ENCODE data around the gene ZNF460. TPM values are rescaled to one million over a fixed set of nuclear protein-coding genes. Genes with fewer than 3 reads are reported as not detected.

ZNF460 gene
- 0.82 to 1.4 TPM (median 1.1 TPM) in 5 replicates for total RNA-seq (2022; extraction: Qiagen RNA extraction; ENCODE audit: low read depth)

DNA sequence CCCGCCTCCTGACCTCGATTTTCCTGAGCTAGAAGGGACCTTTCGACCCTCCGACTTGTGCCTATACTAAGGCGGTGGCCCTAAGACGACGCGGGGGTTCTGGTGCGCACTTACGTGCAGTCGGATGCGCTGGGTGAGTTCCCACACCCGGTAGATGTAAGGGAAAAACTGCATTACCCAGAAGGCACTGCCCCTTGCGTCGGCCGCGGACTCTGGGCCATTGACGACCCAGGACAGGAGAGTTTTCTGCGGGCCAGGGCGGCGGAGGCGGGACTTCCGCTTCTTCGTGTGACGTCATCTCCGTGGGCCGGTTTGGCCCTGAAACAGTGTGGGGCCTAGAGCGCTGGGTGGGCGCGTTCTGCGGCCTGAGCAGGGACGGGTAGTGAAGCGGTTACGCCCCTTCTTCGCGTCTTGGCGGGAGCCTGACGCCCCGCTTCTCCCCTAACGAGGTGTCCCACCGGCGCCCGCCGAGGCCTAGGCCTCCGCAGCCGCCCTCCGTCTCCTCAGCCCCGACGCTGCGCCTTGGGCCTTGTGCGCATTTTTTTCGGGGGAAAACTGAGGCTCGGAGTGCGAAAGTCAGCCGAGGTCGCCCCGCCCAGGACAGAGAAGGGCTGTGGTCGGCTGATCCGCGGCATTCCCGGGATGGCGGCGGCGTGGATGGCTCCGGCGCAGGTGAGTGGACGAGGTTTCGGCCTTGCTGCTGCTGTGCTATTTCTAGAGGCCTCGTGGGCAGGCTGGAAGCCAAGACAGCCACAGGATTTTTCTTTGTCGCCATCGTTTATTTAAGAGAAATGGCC lies at the start of gene ZNF460:
TSS of gene ZNF460 (plus strand) at position 321 of the 797 bp plus-strand sequence. CDS start at position 643, 322 bp downstream.

DNA sequence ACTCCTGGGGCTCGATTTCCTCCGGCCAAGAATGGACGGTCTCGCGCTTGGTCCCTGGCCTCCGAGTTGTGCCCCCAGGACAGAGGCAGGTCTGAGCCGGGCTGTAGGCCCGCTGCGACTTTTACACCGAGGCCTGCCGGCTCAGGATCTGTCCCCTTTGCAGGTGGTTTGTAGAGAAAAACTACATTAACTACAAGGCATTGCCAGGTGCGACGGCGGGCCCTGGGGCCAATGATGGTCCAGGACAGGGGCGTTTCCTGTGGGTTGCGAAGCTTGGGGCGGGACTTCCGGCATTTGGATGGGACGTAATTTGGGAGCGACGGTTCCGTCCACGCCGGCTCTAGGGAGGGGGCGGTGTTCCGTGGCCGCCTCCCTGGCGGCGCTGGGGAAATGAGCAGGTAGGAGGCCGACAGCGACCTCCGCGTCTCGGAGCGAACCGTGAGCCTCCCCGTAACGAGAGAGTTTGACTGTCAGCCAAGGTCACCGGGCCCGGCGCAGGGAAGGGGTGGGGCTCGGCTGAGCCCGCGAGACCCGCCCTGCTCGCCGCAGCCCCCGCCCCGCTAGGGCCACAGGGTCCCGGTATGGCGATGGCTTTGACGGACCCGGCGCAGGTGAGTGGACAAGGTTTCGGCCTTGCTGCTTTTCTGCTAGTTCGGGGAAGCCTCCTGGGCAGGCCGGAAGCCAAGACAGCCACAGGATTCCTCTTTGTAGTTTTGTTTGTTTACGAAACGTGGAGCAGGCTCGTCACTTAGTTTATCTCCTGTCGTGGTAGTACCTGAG lies 39.8 kb upstream of the ZNF460 start, which contains the start of gene ZNF805:
TSS of gene ZNF805 (plus strand) at position 322 of the 780 bp plus-strand sequence. CDS start at position 582, 260 bp downstream.

GRCh38 chr19:57320180-57321084 lies 40.1 kb downstream of the ZNF460 start, which contains the start of gene ZNF543:
Gene ZNF543, plus strand, starts transcription at chr19:57320472. Its CDS starts 382 bp downstream, at chr19:57320854.

Other genes with a start within 250 kb of the ZNF460 start
- 0.02 TPM in 1 of 5 replicates, not detected in the others for gene USP29, start 160.5 kb upstream of the ZNF460 start, total RNA-seq (2022; extraction: Qiagen RNA extraction; ENCODE audit: low read depth)
- gene ZIM3, start 135.3 kb upstream of the ZNF460 start, total RNA-seq (2022; extraction: Qiagen RNA extraction; ENCODE audit: low read depth), result not detected in 5 replicates
- gene DUXA, start 113.0 kb upstream of the ZNF460 start, total RNA-seq (2022; extraction: Qiagen RNA extraction; ENCODE audit: low read depth), result not detected in 5 replicates
- gene ZNF264, start 89.0 kb upstream of the ZNF460 start, total RNA-seq (2022; extraction: Qiagen RNA extraction; ENCODE audit: low read depth), result 6.7 to 9.4 TPM (median 8.1 TPM) in 5 replicates
- gene AURKC, start 49.5 kb upstream of the ZNF460 start, total RNA-seq (2022; extraction: Qiagen RNA extraction; ENCODE audit: low read depth), result 0.15 to 0.40 TPM (median 0.26 TPM) in 5 replicates
- gene ZNF805, start 39.9 kb upstream of the ZNF460 start, total RNA-seq (2022; extraction: Qiagen RNA extraction; ENCODE audit: low read depth), result 1.5 to 2.6 TPM (median 2.1 TPM) in 5 replicates
- 1.5 to 2.2 TPM (median 1.6 TPM) in 5 replicates for gene ZNF543, start 40.0 kb downstream of the ZNF460 start, total RNA-seq (2022; extraction: Qiagen RNA extraction; ENCODE audit: low read depth)
- gene ZNF304, start 70.8 kb downstream of the ZNF460 start, total RNA-seq (2022; extraction: Qiagen RNA extraction; ENCODE audit: low read depth), result 1.9 to 2.4 TPM (median 2.1 TPM) in 5 replicates
- 14.3 to 16.1 TPM (median 15.7 TPM) in 5 replicates for gene TRAPPC2B, start 83.1 kb downstream of the ZNF460 start, total RNA-seq (2022; extraction: Qiagen RNA extraction; ENCODE audit: low read depth)
- gene ZNF547, start 83.1 kb downstream of the ZNF460 start, total RNA-seq (2022; extraction: Qiagen RNA extraction; ENCODE audit: low read depth), result 1.1 to 1.9 TPM (median 1.5 TPM) in 5 replicates
- 4.0 to 4.7 TPM (median 4.4 TPM) in 5 replicates for gene ZNF548, start 109.4 kb downstream of the ZNF460 start, total RNA-seq (2022; extraction: Qiagen RNA extraction; ENCODE audit: low read depth)
- gene ZNF17, start 130.7 kb downstream of the ZNF460 start, total RNA-seq (2022; extraction: Qiagen RNA extraction; ENCODE audit: low read depth), result 4.2 to 6.8 TPM (median 4.7 TPM) in 5 replicates
- gene ZNF749, start 154.8 kb downstream of the ZNF460 start, total RNA-seq (2022; extraction: Qiagen RNA extraction; ENCODE audit: low read depth), result 15.2 to 17.6 TPM (median 16.7 TPM) in 5 replicates
- gene VN1R1, start 176.7 kb downstream of the ZNF460 start, total RNA-seq (2022; extraction: Qiagen RNA extraction; ENCODE audit: low read depth), result 0.03 to 0.06 TPM (median 0.05 TPM) in 3 of 5 replicates, not detected in the others
- gene ZNF772, start 197.1 kb downstream of the ZNF460 start, total RNA-seq (2022; extraction: Qiagen RNA extraction; ENCODE audit: low read depth), result 1.3 to 1.8 TPM (median 1.5 TPM) in 5 replicates
- gene ZNF419, start 207.3 kb downstream of the ZNF460 start, total RNA-seq (2022; extraction: Qiagen RNA extraction; ENCODE audit: low read depth), result 6.3 to 7.1 TPM (median 6.7 TPM) in 5 replicates
- 4.6 to 6.0 TPM (median 4.9 TPM) in 5 replicates for gene ZNF773, start 219.5 kb downstream of the ZNF460 start, total RNA-seq (2022; extraction: Qiagen RNA extraction; ENCODE audit: low read depth)
- 1.4 to 2.3 TPM (median 1.7 TPM) in 5 replicates for gene ZNF549, start 246.9 kb downstream of the ZNF460 start, total RNA-seq (2022; extraction: Qiagen RNA extraction; ENCODE audit: low read depth)